Endothelial cell of umbilical vein (primary cell): ENCODE measurements around the gene CEP20. TPM values are rescaled to one million over a fixed set of nuclear protein-coding genes. Genes with fewer than 3 reads are reported as not detected.

Source experiments
- BruUV-seq: library from RNA; stranded (reverse); fragments of 400-500 nt; replicated peaks from 2 replicates; lab custom pipeline; 2021; lab: Mats Ljungman, UMichigan
- CTCF ChIA-PET: fragments of 300-600, 350-600 bp; sonication (Branson Sonifier 250); formaldehyde crosslinking; loops from one replicate; lab custom pipeline; 2021; ENCODE audit warnings: antibody characterized with exemption, inconsistent platforms; lab: Charles Lee
- POLR2A ChIA-PET: fragments of 300-600, 350-600 bp; sonication (Branson Sonifier 250); formaldehyde crosslinking; loops from one replicate; lab custom pipeline; 2021; ENCODE audit warnings: antibody characterized with exemption, inconsistent platforms; lab: Charles Lee
- DNase-seq: peaks from one replicate; pipeline ENCODE4 v3.0.0-alpha.2; 2011; ENCODE audit warnings: low read depth, low spot score
- FAIRE-seq: peaks from 2 replicates; lab custom pipeline; 2011; peaks lifted over from hg19 to GRCh38; lab: Jason Lieb, UNC
- H2AFZ ChIP-seq: 2 replicates; pipeline ENCODE4 v1.6.0; 2012; ENCODE audit warnings: low read depth, low read length, control low read depth, inconsistent platforms
- H3K27ac ChIP-seq: 2 replicates; pipeline ENCODE4 v1.5.1; 2011; ENCODE audit warnings: low read depth, mild to moderate bottlenecking, control low read depth, low read length, moderate library complexity; ENCODE audit not compliant: insufficient read depth
- H3K27me3 ChIP-seq, 2 experiments: 2 replicates each; pipeline versions ENCODE4 v1.6.0 to v1.6.1; 2011; ENCODE audit warnings: low read length in 2 of 2, mixed read lengths in 1 of 2; ENCODE audit not compliant: control insufficient read depth in 2 of 2, insufficient read depth in 2 of 2
- H3K36me3 ChIP-seq, 2 experiments: 2 replicates in 1 of 2; 3 replicates in 1 of 2; pipeline ENCODE4 v1.5.1; 2011; ENCODE audit warnings: low read length in 2 of 2, mild to moderate bottlenecking in 1 of 2, moderate library complexity in 1 of 2; ENCODE audit not compliant: control insufficient read depth in 2 of 2, insufficient read depth in 2 of 2; ENCODE audit errors: extremely low read depth in 1 of 2
- H3K4me1 ChIP-seq: 3 replicates; pipeline ENCODE4 v1.5.1; 2011; ENCODE audit warnings: mild to moderate bottlenecking, low read length; ENCODE audit not compliant: control insufficient read depth, insufficient read depth; ENCODE audit errors: extremely low read depth
- H3K4me2 ChIP-seq: 2 replicates; pipeline ENCODE4 v1.6.1; 2011; ENCODE audit warnings: low read length, control low read depth, mixed read lengths; ENCODE audit not compliant: insufficient read depth
- H3K4me3 ChIP-seq, 3 experiments: fragments of 200-600 bp in 1 of 3; sonication (generic), shearing (Covaris generic) in 1 of 3; replicated peaks in 1 of 3; 2 replicates each; pipeline ENCODE4 v1.5.1; 2011 to 2016; ENCODE audit warnings: control low read depth in 3 of 3, low read length in 3 of 3, mild to moderate bottlenecking in 2 of 3, inconsistent platforms in 1 of 3, low read depth in 1 of 3, moderate library complexity in 1 of 3; ENCODE audit not compliant: insufficient read depth in 1 of 3
- H3K79me2 ChIP-seq: 2 replicates; pipeline ENCODE4 v1.6.0; 2012; ENCODE audit warnings: low read length, inconsistent platforms; ENCODE audit not compliant: control insufficient read depth, insufficient read depth
- H3K9ac ChIP-seq: replicated peaks from 2 replicates; pipeline ENCODE3; 2011; ENCODE audit warnings: low read length, control low read depth; ENCODE audit not compliant: insufficient read depth; ENCODE audit errors: extremely low read depth
- H3K9me1 ChIP-seq: replicated peaks from 3 replicates; pipeline ENCODE4 v1.6.0; 2011; ENCODE audit warnings: mild to moderate bottlenecking, low read length; ENCODE audit not compliant: control insufficient read depth, insufficient read depth; ENCODE audit errors: extremely low read depth
- H3K9me3 ChIP-seq: replicated peaks from 2 replicates; pipeline ENCODE4 v1.5.1; 2012; ENCODE audit warnings: low read length, inconsistent platforms; ENCODE audit not compliant: control insufficient read depth, insufficient read depth
- H4K20me1 ChIP-seq: replicated peaks from 2 replicates; pipeline ENCODE3; 2011; ENCODE audit warnings: mild to moderate bottlenecking, low read length; ENCODE audit not compliant: control insufficient read depth, insufficient read depth; ENCODE audit errors: extremely low read depth
- EZH2 ChIP-seq: IDR thresholded peaks from 2 replicates; pipeline ENCODE4 v1.6.1; 2012; ENCODE audit warnings: borderline replicate concordance, low read depth, mild to moderate bottlenecking, moderate library complexity, low read length, inconsistent platforms; ENCODE audit not compliant: severe bottlenecking
- FOS ChIP-seq: IDR thresholded peaks from 2 replicates; pipeline ENCODE4 v1.6.1; 2011; ENCODE audit warnings: mild to moderate bottlenecking, low read length, moderate library complexity, borderline replicate concordance; ENCODE audit not compliant: insufficient read depth
- GATA2 ChIP-seq: IDR thresholded peaks from 2 replicates; pipeline ENCODE4 v1.7.0; 2011; ENCODE audit warnings: low read depth, mild to moderate bottlenecking, moderate library complexity, mixed read lengths, low read length; ENCODE audit not compliant: insufficient read length, insufficient read depth
- JUN ChIP-seq: IDR thresholded peaks from 2 replicates; pipeline ENCODE4 v1.6.1; 2011; ENCODE audit warnings: borderline replicate concordance, low read depth; ENCODE audit not compliant: insufficient read length, insufficient read depth
- MAX ChIP-seq: IDR thresholded peaks from 2 replicates; pipeline ENCODE4 v1.6.1; 2011; ENCODE audit not compliant: insufficient read depth, insufficient read length
- MYC ChIP-seq: IDR thresholded peaks from one replicate; pipeline ENCODE4 v1.6.1; 2011; ENCODE audit warnings: mild to moderate bottlenecking, low read depth, low read length
- POLR2A ChIP-seq: IDR thresholded peaks from 2 replicates; pipeline ENCODE4 v1.6.1; 2012; ENCODE audit warnings: low read depth, mild to moderate bottlenecking, control low read depth, low read length
- POLR2AphosphoS5 ChIP-seq: IDR thresholded peaks from 2 replicates; pipeline ENCODE4 v1.6.1; 2012; ENCODE audit warnings: low read depth, mild to moderate bottlenecking, control low read depth, low read length, moderate library complexity; ENCODE audit not compliant: insufficient read depth
- dilution Hi-C: fragments of 300-500 bp; cut with MboI; formaldehyde crosslinking; loops from one replicate; pipeline ENCODE4 v1.15.0; 2019; ENCODE audit warnings: low sequenced_read_pairs; ENCODE audit not compliant: extremely low pct_ligation_motif_present
- intact Hi-C: fragments of 100-400 bp; cut with micrococcal nuclease; formaldehyde crosslinking; loops from one replicate; pipeline ENCODE4 v1.10.0; 2022
- polyA plus RNA-seq, 4 experiments: library from polyadenylated mRNA; depleted of rRNA in 3 of 4; stranded (reverse) in 3 of 4; unstranded in 1 of 4; fragments of >200 nt; gene quantifications; 2 replicates each; pipeline versions ENCODE4 v1.2.1 to v1.2.3, GENCODE V29; 2011 to 2012; ENCODE audit warnings: missing spikeins in 1 of 4
- total RNA-seq: library from RNA; stranded (reverse); gene quantifications from 2 replicates; pipeline ENCODE4 v1.2.3, GENCODE V29; 2021
- TF ChIP-seq, protein P1 (sequence below), 2 donors: IDR thresholded peaks; 1 replicate in 1 of 2; 2 replicates in 1 of 2; pipeline ENCODE4 v1.5.1; 2011; ENCODE audit warnings: low read length in 2 of 2, mild to moderate bottlenecking in 2 of 2, moderate library complexity in 2 of 2, control low read depth in 1 of 2, inconsistent platforms in 1 of 2, low read depth in 1 of 2; ENCODE audit not compliant: insufficient read depth in 1 of 2; ENCODE audit errors: extremely low read depth in 1 of 2

CEP20 gene
- total and polyA plus RNA-seq, 2 donors (not counting 3 experiments of a cell fraction or from before 2014, with no cell fraction given), result 9.5 to 28.0 TPM

- TF ChIP-seq MAX (no peak), EZH2 (no peak), GATA2 (no peak), FOS (no peak), POLR2A (no peak), JUN (no peak), MYC (no peak), POLR2AphosphoS5 (no peak)
- TF ChIP-seq, protein P1, sequence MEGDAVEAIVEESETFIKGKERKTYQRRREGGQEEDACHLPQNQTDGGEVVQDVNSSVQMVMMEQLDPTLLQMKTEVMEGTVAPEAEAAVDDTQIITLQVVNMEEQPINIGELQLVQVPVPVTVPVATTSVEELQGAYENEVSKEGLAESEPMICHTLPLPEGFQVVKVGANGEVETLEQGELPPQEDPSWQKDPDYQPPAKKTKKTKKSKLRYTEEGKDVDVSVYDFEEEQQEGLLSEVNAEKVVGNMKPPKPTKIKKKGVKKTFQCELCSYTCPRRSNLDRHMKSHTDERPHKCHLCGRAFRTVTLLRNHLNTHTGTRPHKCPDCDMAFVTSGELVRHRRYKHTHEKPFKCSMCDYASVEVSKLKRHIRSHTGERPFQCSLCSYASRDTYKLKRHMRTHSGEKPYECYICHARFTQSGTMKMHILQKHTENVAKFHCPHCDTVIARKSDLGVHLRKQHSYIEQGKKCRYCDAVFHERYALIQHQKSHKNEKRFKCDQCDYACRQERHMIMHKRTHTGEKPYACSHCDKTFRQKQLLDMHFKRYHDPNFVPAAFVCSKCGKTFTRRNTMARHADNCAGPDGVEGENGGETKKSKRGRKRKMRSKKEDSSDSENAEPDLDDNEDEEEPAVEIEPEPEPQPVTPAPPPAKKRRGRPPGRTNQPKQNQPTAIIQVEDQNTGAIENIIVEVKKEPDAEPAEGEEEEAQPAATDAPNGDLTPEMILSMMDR (IDR thresholded peaks at IDR 0.05; ENCODE audit: extremely low read depth in 1 of 2, insufficient read depth in 1 of 2, low read depth in 1 of 2, low read length in 2 of 2), result no peak
- FAIRE-seq (no peak), DNase-seq (no peak)
- Histone ChIP-seq H4K20me1 (no peaks in the 10 kb centered on the region), H3K4me3 (no peak overlapping the region), H3K27me3 (no peaks in the 10 kb centered on the region), H3K4me1 (no peaks in the 10 kb centered on the region), H3K9me1 (no peaks in the 10 kb centered on the region), H3K36me3 (no peaks in the 10 kb centered on the region), H2AFZ (no peak overlapping the region), H3K27ac (no peak overlapping the region), H3K4me2 (no peak overlapping the region), H3K9ac (no peak overlapping the region), H3K9me3 (no peaks in the 10 kb centered on the region), H3K79me2 (no peaks in the 10 kb centered on the region)
- CTCF ChIA-PET, result interaction anchor here (1.1 to 4.1 kb wide), 2 partner anchors 9 to 22 kb away, joined by 4 to 17 read pairs; partner anchors contain the start of gene CEP20
- POLR2A ChIA-PET, result no interaction called here
- no TSS peak for BruUV-seq
- dilution Hi-C loops (no loop called here), intact Hi-C loops (no loop called here)
Measured at GRCh38 chr16:15897121-15897780, 8.8 kb upstream of the CEP20 start.
